DOHH2 (cell line): ENCODE data around the gene CYP2F1.

ENCODE experiments used
- H3F3A ChIP-seq: fragments of 200-600 bp; sonication (generic), shearing (Covaris generic); 2 replicates; pipeline ENCODE4 v1.6.0; 2016; ENCODE audit warnings: antibody characterized with exemption, mild to moderate bottlenecking; ENCODE audit not compliant: control insufficient read depth, insufficient read depth
- H3K27ac ChIP-seq: fragments of 200-600 bp; sonication (generic); 2 replicates; pipeline ENCODE4 v1.5.1; 2014; ENCODE audit warnings: low read depth, mild to moderate bottlenecking, low read length, moderate library complexity
- H3K27me3 ChIP-seq: fragments of 200-600 bp; sonication (generic); 2 replicates; pipeline ENCODE4 v1.6.1; 2014; ENCODE audit warnings: mild to moderate bottlenecking, low read length, mixed read lengths; ENCODE audit not compliant: control insufficient read depth
- H3K36me3 ChIP-seq: fragments of 200-600 bp; sonication (generic); 2 replicates; pipeline ENCODE4 v1.6.1; 2014; ENCODE audit warnings: mild to moderate bottlenecking, low read length, moderate library complexity, mixed read lengths; ENCODE audit not compliant: control insufficient read depth
- H3K4me1 ChIP-seq: fragments of 200-600 bp; sonication (generic); 2 replicates; pipeline ENCODE4 v1.6.1; 2014; ENCODE audit warnings: mild to moderate bottlenecking, low read length, mixed read lengths; ENCODE audit not compliant: control insufficient read depth
- H3K4me2 ChIP-seq: fragments of 200-600 bp; sonication (generic); 2 replicates; pipeline ENCODE4 v1.6.0; 2014; ENCODE audit warnings: mild to moderate bottlenecking, low read length, moderate library complexity
- H3K4me3 ChIP-seq: fragments of 200-600 bp; sonication (generic); 2 replicates; pipeline ENCODE4 v1.5.1; 2014; ENCODE audit warnings: mild to moderate bottlenecking, low read length, mixed read lengths
- H3K79me2 ChIP-seq: fragments of 200-600 bp; sonication (generic); 2 replicates; pipeline ENCODE4 v1.6.1; 2014; ENCODE audit warnings: mild to moderate bottlenecking, low read length, mixed read lengths; ENCODE audit not compliant: control insufficient read depth
- H3K9me2 ChIP-seq: fragments of 200-600 bp; sonication (generic); replicated peaks from 2 replicates; pipeline ENCODE4 v1.6.1; 2014; ENCODE audit warnings: mild to moderate bottlenecking, low read length, mixed read lengths; ENCODE audit not compliant: control insufficient read depth
- H3K9me3 ChIP-seq: fragments of 200-600 bp; sonication (generic); 2 replicates; pipeline ENCODE4 v1.6.1; 2014; ENCODE audit warnings: antibody characterized with exemption, low read length, mixed read lengths; ENCODE audit not compliant: control insufficient read depth, insufficient read depth
- H4K20me1 ChIP-seq: fragments of 200-600 bp; sonication (generic); 2 replicates; pipeline ENCODE4 v1.6.0; 2014; ENCODE audit warnings: low read depth, mild to moderate bottlenecking, antibody characterized with exemption, low read length, moderate library complexity; ENCODE audit not compliant: control insufficient read depth, insufficient read depth
- CTCF ChIP-seq: fragments of 200-600 bp; sonication (generic); IDR thresholded peaks from one replicate; pipeline ENCODE4 v1.5.1; 2014; ENCODE audit warnings: antibody characterized with exemption, mild to moderate bottlenecking, low read depth, low read length; ENCODE audit not compliant: poor library complexity, severe bottlenecking
- EZH2phosphoT487 ChIP-seq: fragments of 200-600 bp; sonication (generic); IDR thresholded peaks from 2 replicates; pipeline ENCODE4 v1.6.1; 2017; ENCODE audit warnings: borderline replicate concordance, mild to moderate bottlenecking, antibody characterized with exemption, low read length, moderate library complexity, mixed read lengths

CYP2F1 gene

GRCh38 chr19:41175801-41176777 is 61.9 kb downstream of the CYP2F1 start:
- H3K27ac ChIP-seq, result no peak overlapping the region
- H3K27me3 ChIP-seq, result no peaks in the 10 kb centered on the region
- TF ChIP-seq EZH2phosphoT487, result no peak
- no peak for TF ChIP-seq CTCF
- H3F3A ChIP-seq, result no peaks in the 10 kb centered on the region
- no peak overlapping the region for H3K4me2 ChIP-seq
- peaks cover 3% of the 10 kb centered on the region; the same call in 1 of the 2 replicates for H3K4me1 ChIP-seq
- H3K4me3 ChIP-seq, result no peak overlapping the region
- no peaks in the 10 kb centered on the region for H3K36me3 ChIP-seq
- H3K79me2 ChIP-seq, result no peaks in the 10 kb centered on the region
- H3K9me2 ChIP-seq, result no peaks in the 10 kb centered on the region
- no peaks in the 10 kb centered on the region for H3K9me3 ChIP-seq
- H4K20me1 ChIP-seq, result no peaks in the 10 kb centered on the region
